HG02852 (cell line): ENCODE measurements around the gene ANXA3.
"Not testable (repeated sequence)": the region's sequence is repeated elsewhere in the genome, so short reads cannot be mapped to it uniquely, and the experiment has no call there.

Experiments
- ATAC-seq: cut with Tn5 transposase; IDR thresholded peaks from one replicate; pipeline ENCODE4 v1.9.1; 2021; ENCODE audit warnings: mild to moderate bottlenecking, moderate library complexity; ENCODE audit not compliant: unreplicated experiment

The ANXA3 gene

GRCh38 chr4:78551420-78552351 lies at the start of gene ANXA3:
ANXA3 (plus strand) TSS chr4:78551770; CDS start chr4:78554474, 2,704 bp downstream.
- no peak for ATAC-seq

GRCh38 chr4:78506260-78506659 lies 45.3 kb upstream of the ANXA3 start:
- ATAC-seq = not testable (repeated sequence)

- ATAC-seq = no peak
These were observed 42.5 kb upstream of the ANXA3 start for GRCh38 chr4:78509043-78509442.

- ATAC-seq = no peak
These were observed 41.5 kb upstream of the ANXA3 start for GRCh38 chr4:78510108-78510507.

- no peak for ATAC-seq
These were observed 40.9 kb upstream of the ANXA3 start for GRCh38 chr4:78510681-78511080.

GRCh38 chr4:78512357-78512920 lies 39.1 kb upstream of the ANXA3 start:
- ATAC-seq = no peak

- ATAC-seq = no peak
These were observed 38.1 kb upstream of the ANXA3 start for GRCh38 chr4:78513411-78513975.

GRCh38 chr4:78517050-78517652 lies 34.4 kb upstream of the ANXA3 start:
- no peak for ATAC-seq

- ATAC-seq = no peak
These were observed 33.0 kb upstream of the ANXA3 start for GRCh38 chr4:78518561-78518960.

- ATAC-seq = no peak
These were observed 31.6 kb upstream of the ANXA3 start for GRCh38 chr4:78519962-78520361.

GRCh38 chr4:78520808-78521226 lies 30.8 kb upstream of the ANXA3 start:
- no peak for ATAC-seq

- ATAC-seq = no peak
These were observed 27.6 kb upstream of the ANXA3 start for GRCh38 chr4:78524009-78524408.

- no peak for ATAC-seq
These were observed 26.0 kb upstream of the ANXA3 start for GRCh38 chr4:78525559-78525958.

GRCh38 chr4:78527103-78527502 lies 24.5 kb upstream of the ANXA3 start:
- no peak for ATAC-seq

GRCh38 chr4:78527555-78527954 lies 24.0 kb upstream of the ANXA3 start:
- ATAC-seq = no peak

- ATAC-seq = no peak
These were observed 23.2 kb upstream of the ANXA3 start for GRCh38 chr4:78528327-78528726.

GRCh38 chr4:78529569-78530209 lies 21.9 kb upstream of the ANXA3 start:
- no peak for ATAC-seq

GRCh38 chr4:78532046-78532445 lies 19.5 kb upstream of the ANXA3 start:
- no peak for ATAC-seq

GRCh38 chr4:78533854-78534253 lies 17.7 kb upstream of the ANXA3 start:
- no peak for ATAC-seq

- ATAC-seq = no peak
These were observed 17.1 kb upstream of the ANXA3 start for GRCh38 chr4:78534286-78534955.
